Heart right ventricle (tissue), 16 donors: ENCODE results near the gene TBXAS1. TPM values are rescaled to one million over a fixed set of nuclear protein-coding genes. Genes with fewer than 3 reads are reported as not detected.

Source experiments
- ATAC-seq, 8 donors: fragments of 200-7000 bp; cut with Tn5 transposase; one replicate each; pipeline ENCODE4 v1.9.1; 2020; ENCODE audit warnings: mild to moderate bottlenecking in 8 of 8, moderate library complexity in 8 of 8, moderate number of reproducible peaks in 1 of 8
- DNase-seq, 2 donors: peaks; one replicate each; pipeline ENCODE4 v3.0.0-alpha.2; 2020
- H3K27ac ChIP-seq, 10 donors: fragments of 200-600 bp; sonication (generic) in 2 of 10; one replicate each; pipeline versions ENCODE4 v1.5.0 to v1.8.0; 2020 to 2022; ENCODE audit warnings: mild to moderate bottlenecking in 3 of 10
- H3K27me3 ChIP-seq, 7 donors: fragments of 200-600 bp; one replicate each; pipeline ENCODE4 v1.8.0; 2021 to 2022; ENCODE audit warnings: mild to moderate bottlenecking in 2 of 7
- H3K36me3 ChIP-seq, 9 donors: fragments of 200-600 bp; sonication (generic) in 1 of 9; one replicate each; pipeline versions ENCODE4 v1.5.0 to v1.8.0; 2020 to 2022; ENCODE audit warnings: mild to moderate bottlenecking in 2 of 9
- H3K4me1 ChIP-seq, 9 donors: fragments of 200-600 bp; sonication (generic) in 1 of 9; one replicate each; pipeline versions ENCODE4 v1.5.0 to v1.8.0; 2020 to 2022; ENCODE audit warnings: mild to moderate bottlenecking in 4 of 9
- H3K4me3 ChIP-seq, 10 donors: fragments of 200-600 bp; sonication (generic) in 2 of 10; one replicate each; pipeline versions ENCODE4 v1.5.0 to v1.8.0; 2020 to 2022; ENCODE audit warnings: mild to moderate bottlenecking in 7 of 10, moderate library complexity in 2 of 10
- H3K9me3 ChIP-seq, 11 donors: fragments of 200-600 bp in 10 of 11; sonication (generic) in 2 of 11; one replicate each; pipeline versions ENCODE4 v1.5.0 to v1.8.0; 2013 to 2022; ENCODE audit warnings: mild to moderate bottlenecking in 2 of 11, control low read depth in 1 of 11, moderate library complexity in 1 of 11
- CTCF ChIP-seq, 9 donors: fragments of 200-600 bp; sonication (generic) in 2 of 9; IDR thresholded peaks; one replicate each; pipeline versions ENCODE4 v1.5.0 to v1.8.0; 2021 to 2022; ENCODE audit warnings: antibody characterized with exemption in 9 of 9, mild to moderate bottlenecking in 5 of 9, moderate library complexity in 1 of 9
- WGBS, 2 donors: extraction: QIAGEN DNeasy Blood & Tissue Kit; methylation state at CpG; one replicate each; pipeline ENCODE4 v1.1.7; 2013; ENCODE audit warnings: inconsistent platforms in 1 of 2; 5-methylcytosine and 5-hydroxymethylcytosine counted together
- intact Hi-C, 10 donors: fragments of 100-400 bp; cut with DNase I; formaldehyde crosslinking; loops; one replicate each; pipeline versions ENCODE4 v1.11.1 to v1.14.2; 2022
- polyA plus RNA-seq, 2 donors: library from polyadenylated mRNA; stranded (reverse); fragments of 200-250 nt; gene quantifications; one replicate each; pipeline ENCODE4 v1.2.3, GENCODE V29; 2013
- total RNA-seq, 10 donors: library from RNA; stranded (reverse); fragmentation: NEBNext Ultra II Directional in 3 of 10; extraction: Animal tissue kit (Norgen Biotek cat#: 25700) in 3 of 10; gene quantifications; one replicate each; pipeline versions ENCODE4 v1.2.1 to v1.2.4, GENCODE V29; 2021 to 2023
- donor health status: Arrhythmogenic right ventricular cardiomyopathy.
- donor health status: ischemic (EF 13 %, LVEDD 7.1; RV severe dilation, severe dysfunction).
- donor health status: healthy with polysubstance abuse.
- donor health status: DM: no; HTN: yes; CAD: no.
- donor health status: DM: no; HTN: no; CAD: no.
- donor health status: ischemic (EF 25% LVEDD 6.9; RV normal size, moderate dysfunction).
- donor health status: ischemic (EF 25% LVEDD 5.7; RV mildly dilated, moderate dysfunction).
- donor health status: healthy.
- donor health status: DM: yes; HTN: yes; CAD: no.
- donor health status: Ischemic cardiomyopathy.
- donor health status: ischemic (EF 35%, LVEDD 5.7; RV mildly dilated, moderate dysfunction).
- donor health status: nonischemic (EF 11% LVEDD 7.7; RV severe dilation, severe dysfunction).
- donor health status: DM: yes; HTN: yes; CAD: no.
- donor health status: PGD.
- donor health status: ischemic (EF 29% LVEDD 5.4; RV normal size, mild dysfunction).
- donor health status: nonischemic (EF 23%, LVEDD 6.1; RV moderate dilation, normal function).

Gene TBXAS1
- total and polyA plus RNA-seq, 12 donors = 1.7 to 17.7 (median 3.7) TPM

- no peaks in the 10 kb centered on the region for H3K9me3 ChIP-seq
- peaks cover 10 to 70% (median 25%) of the 10 kb centered on the region in 9 donors for H3K4me1 ChIP-seq
- H3K4me3 ChIP-seq = no peak overlapping the region
- no peak overlapping the region for H3K27ac ChIP-seq
- intact Hi-C loops = no loop called here
- H3K36me3 ChIP-seq = peaks cover 0 to 68% (median 11%) of the 10 kb centered on the region in 9 donors
- no peak for ATAC-seq
- DNase-seq = no peak
- H3K27me3 ChIP-seq = no peaks in the 10 kb centered on the region
- WGBS, 2 donors = 93 to 100% methylated on average over 2 of the region's 2 CpGs
- no peak for TF ChIP-seq CTCF (IDR thresholded peaks at IDR 0.05)
Measured at GRCh38 chr7:140055833-140056232, 226.8 kb downstream of the TBXAS1 start.

- H3K27ac ChIP-seq = peak overlapping the region in 1 of 10 donors; percentile 57
- no peaks in the 10 kb centered on the region for H3K27me3 ChIP-seq
- no peak overlapping the region for H3K4me3 ChIP-seq
- DNase-seq (no peak), ATAC-seq (no peak)
- 91 to 92% methylated on average over 5 of the region's 5 CpGs for WGBS, 2 donors
- TF ChIP-seq CTCF (IDR thresholded peaks at IDR 0.05) = no peak
- intact Hi-C loops = no loop called here
- peaks cover 10 to 73% (median 32%) of the 10 kb centered on the region in 9 donors for H3K4me1 ChIP-seq
- H3K36me3 ChIP-seq = peaks cover 0 to 63% (median 11%) of the 10 kb centered on the region in 9 donors
- no peaks in the 10 kb centered on the region for H3K9me3 ChIP-seq
Measured at GRCh38 chr7:140056431-140057142, 227.5 kb downstream of the TBXAS1 start.

- WGBS, 2 donors = 92 to 97% methylated on average over 3 of the region's 3 CpGs
- peaks cover 0 to 57% (median 11%) of the 10 kb centered on the region in 9 donors for H3K36me3 ChIP-seq
- intact Hi-C loops = no loop called here
- H3K27ac ChIP-seq = peak overlapping the region in 1 of 10 donors; percentile 57
- H3K27me3 ChIP-seq = no peaks in the 10 kb centered on the region
- H3K4me3 ChIP-seq = no peak overlapping the region
- no peak for TF ChIP-seq CTCF (IDR thresholded peaks at IDR 0.05)
- ATAC-seq = no peak
- no peaks in the 10 kb centered on the region for H3K9me3 ChIP-seq
- H3K4me1 ChIP-seq = peaks cover 10 to 78% (median 36%) of the 10 kb centered on the region in 9 donors
- no peak for DNase-seq
Measured at GRCh38 chr7:140057143-140057535, 228.1 kb downstream of the TBXAS1 start.

GRCh38 chr7:140058517-140058916 lies 229.5 kb downstream of the TBXAS1 start:
- Histone ChIP-seq H3K4me3 (no peak overlapping the region), H3K4me1 (peaks cover 10 to 78% (median 36%) of the 10 kb centered on the region in 9 donors), H3K9me3 (no peaks in the 10 kb centered on the region), H3K27me3 (no peaks in the 10 kb centered on the region), H3K27ac (peak overlapping the region in 1 of 10 donors; percentile 95), H3K36me3 (peaks cover 0 to 45% (median 6%) of the 10 kb centered on the region in 9 donors)
- ATAC-seq (no peak), DNase-seq (no peak)
- no peak for TF ChIP-seq CTCF (IDR thresholded peaks at IDR 0.05)
- intact Hi-C loops = no loop called here
- 81 to 85% methylated on average over 7 of the region's 7 CpGs for WGBS, 2 donors
